GM23338 (cell line): ENCODE measurements around the gene MRTO4. TPM values are rescaled to one million over a fixed set of nuclear protein-coding genes. Genes with fewer than 3 reads are reported as not detected.

Source experiments
- ATAC-seq: fragments of 200-7000 bp; cut with Tn5 transposase; 3 replicates; pipeline ENCODE4 v1.9.1; 2020
- DNase-seq: peaks from one replicate; pipeline ENCODE4 v3.0.0-alpha.2; 2015; ENCODE audit warnings: low spot score
- H2AFZ ChIP-seq: fragments of 200-600 bp; sonication (generic); 2 replicates; pipeline ENCODE4 v1.8.0; 2016; ENCODE audit warnings: antibody characterized with exemption, mild to moderate bottlenecking, moderate library complexity
- H3F3A ChIP-seq: fragments of 200-600 bp; sonication (generic); replicated peaks from 2 replicates; pipeline ENCODE4 v1.8.0; 2017; ENCODE audit warnings: antibody characterized with exemption, mixed run types, low read depth
- H3K27ac ChIP-seq: fragments of 200-600 bp; sonication (generic); 2 replicates; pipeline ENCODE4 v1.6.1; 2016; ENCODE audit warnings: low read depth
- H3K27me3 ChIP-seq: fragments of 200-600 bp; sonication (generic); 2 replicates; pipeline ENCODE4 v1.8.0; 2016; ENCODE audit warnings: mild to moderate bottlenecking, mixed run types, moderate library complexity; ENCODE audit not compliant: insufficient read depth
- H3K36me3 ChIP-seq: fragments of 200-600 bp; sonication (generic); 2 replicates; pipeline ENCODE4 v1.8.0; 2016; ENCODE audit warnings: mild to moderate bottlenecking; ENCODE audit not compliant: insufficient read depth
- H3K4me1 ChIP-seq: fragments of 200-600 bp; sonication (generic); 2 replicates; pipeline ENCODE4 v1.8.0; 2016; ENCODE audit warnings: mild to moderate bottlenecking, moderate library complexity; ENCODE audit not compliant: insufficient read depth
- H3K4me2 ChIP-seq: fragments of 200-600 bp; sonication (generic); 2 replicates; pipeline ENCODE4 v1.7.1; 2017; ENCODE audit warnings: mixed run types
- H3K4me3 ChIP-seq: fragments of 200-600 bp; sonication (generic); 2 replicates; pipeline ENCODE4 v1.6.1; 2016; ENCODE audit warnings: mixed run types
- H3K79me2 ChIP-seq: fragments of 200-600 bp; sonication (generic); replicated peaks from 2 replicates; pipeline ENCODE4 v1.8.0; 2017; ENCODE audit warnings: mild to moderate bottlenecking; ENCODE audit not compliant: insufficient read depth
- H3K9me2 ChIP-seq: fragments of 200-600 bp; sonication (generic); 2 replicates; pipeline ENCODE4 v1.8.0; 2017; ENCODE audit not compliant: insufficient read depth
- H4K20me1 ChIP-seq: fragments of 200-600 bp; sonication (generic); replicated peaks from 2 replicates; pipeline ENCODE4 v1.8.0; 2017; ENCODE audit warnings: mild to moderate bottlenecking; ENCODE audit not compliant: insufficient read depth
- H3K27ac Mint-ChIP-seq: 2 replicates; pipeline ENCODE4 v1.8.0; 2020; ENCODE audit warnings: inconsistent platforms, mild to moderate bottlenecking, moderate library complexity, mixed read lengths
- H3K27me3 Mint-ChIP-seq: 3 replicates; pipeline ENCODE4 v1.8.0; 2022; ENCODE audit warnings: low read depth, mild to moderate bottlenecking, moderate library complexity, mixed read lengths, inconsistent platforms; ENCODE audit not compliant: insufficient read depth, poor library complexity
- H3K36me3 Mint-ChIP-seq: 3 replicates; pipeline ENCODE4 v1.8.0; 2021; ENCODE audit warnings: low read depth, mild to moderate bottlenecking, inconsistent platforms, moderate library complexity, mixed read lengths
- H3K4me1 Mint-ChIP-seq: 3 replicates; pipeline ENCODE4 v1.8.0; 2020; ENCODE audit warnings: mild to moderate bottlenecking, inconsistent platforms, mixed read lengths
- H3K4me3 Mint-ChIP-seq: 3 replicates; pipeline ENCODE4 v1.8.0; 2021; ENCODE audit warnings: moderate library complexity, mild to moderate bottlenecking, inconsistent platforms, mixed read lengths
- H3K9me3 Mint-ChIP-seq: 3 replicates; pipeline ENCODE4 v1.8.0; 2020; ENCODE audit warnings: moderate library complexity, mild to moderate bottlenecking, inconsistent platforms, mixed read lengths
- CREB1 ChIP-seq: fragments of 250-450 bp; sonication (Bioruptor Pico); IDR thresholded peaks from 2 replicates; pipeline ENCODE4 v1.5.0; 2020; ENCODE audit warnings: low read depth, mild to moderate bottlenecking, moderate library complexity
- ETS1 ChIP-seq: IDR thresholded peaks from 2 replicates; pipeline ENCODE4 v1.6.1; 2016; ENCODE audit warnings: antibody characterized with exemption
- EZH2 ChIP-seq: fragments of 200-600 bp; sonication (generic); IDR thresholded peaks from one replicate; pipeline ENCODE4 v1.8.0; 2017; ENCODE audit warnings: antibody characterized with exemption, mild to moderate bottlenecking, low read depth; ENCODE audit not compliant: unreplicated experiment
- EZH2phosphoT487 ChIP-seq: fragments of 200-600 bp; sonication (generic); IDR thresholded peaks from one replicate; pipeline ENCODE4 v1.8.1; 2018; ENCODE audit warnings: antibody characterized with exemption; ENCODE audit not compliant: unreplicated experiment
- JUNB ChIP-seq: IDR thresholded peaks from one replicate; pipeline ENCODE4 v1.6.1; 2016; ENCODE audit warnings: antibody characterized with exemption; ENCODE audit not compliant: unreplicated experiment
- NANOG ChIP-seq: IDR thresholded peaks from 2 replicates; pipeline ENCODE4 v1.6.1; 2016; ENCODE audit warnings: antibody characterized with exemption, borderline replicate concordance
- REST ChIP-seq: IDR thresholded peaks from one replicate; pipeline ENCODE4 v1.6.1; 2018; ENCODE audit warnings: antibody characterized with exemption; ENCODE audit not compliant: unreplicated experiment
- STAT1 ChIP-seq: IDR thresholded peaks from one replicate; pipeline ENCODE4 v1.6.1; 2016; ENCODE audit warnings: antibody characterized with exemption; ENCODE audit not compliant: unreplicated experiment
- ZNF114 ChIP-seq: fragments of 250-450 bp; sonication (Bioruptor Pico); IDR thresholded peaks from 2 replicates; pipeline ENCODE4 v1.5.0; 2020; ENCODE audit warnings: mild to moderate bottlenecking, moderate library complexity
- ZNF462 ChIP-seq: fragments of 250-450 bp; sonication (Bioruptor Pico); IDR thresholded peaks from 2 replicates; pipeline ENCODE4 v1.5.0; 2020; ENCODE audit warnings: mild to moderate bottlenecking, moderate library complexity
- polyA plus RNA-seq: library from polyadenylated mRNA; unstranded; fragments of >200 nt; fragmentation: Nextera tagmentation; extraction: Ambion mirVana; gene quantifications from 2 replicates; pipeline ENCODE4 v1.2.1, GENCODE V29; 2016
- total RNA-seq: library from RNA; depleted of rRNA; stranded (reverse); fragments of >200 nt; shearing (Covaris generic); gene quantifications from 2 replicates; pipeline ENCODE4 v1.2.3, GENCODE V29; 2014

Gene MRTO4
- total and polyA plus RNA-seq, 2 experiments from 2014 or later: 54.2 to 88.5 TPM

- H3K9me3 Mint-ChIP-seq: no peaks in the 10 kb centered on the region
- TF ChIP-seq STAT1 (no peak), ZNF114 (no peak), EZH2 (no peak), NANOG (no peak), ZNF462 (CRISPR knock-in tag) (no peak), JUNB (no peak), EZH2phosphoT487 (no peak), ETS1 (no peak), CREB1 (CRISPR knock-in tag) (no peak), REST (no peak)
- H3K4me3 Mint-ChIP-seq: no peak overlapping the region
- Histone ChIP-seq H4K20me1 (peaks cover 3% of the 10 kb centered on the region; the same call in 1 of the 2 replicates), H3K79me2 (no peaks in the 10 kb centered on the region; the same call in 1 of the 2 replicates), H3K9me2 (no peaks in the 10 kb centered on the region), H3K4me3 (no peak overlapping the region), H3K36me3 (no peaks in the 10 kb centered on the region), H3K4me2 (no peak overlapping the region), H2AFZ (no peak overlapping the region), H3K4me1 (0 out of 2 replicates have a peak, but pooled peaks cover 8% of the 10 kb centered on the region), H3F3A (no peaks in the 10 kb centered on the region), H3K27ac (no peak overlapping the region), H3K27me3 (peaks cover 10% of the 10 kb centered on the region)
- H3K4me1 Mint-ChIP-seq: peaks cover 13% of the 10 kb centered on the region
- DNase-seq (no peak), ATAC-seq (no peak)
- H3K36me3 Mint-ChIP-seq: peaks cover 36% of the 10 kb centered on the region
- no peak overlapping the region for H3K27ac Mint-ChIP-seq
- H3K27me3 Mint-ChIP-seq: peaks cover 6% of the 10 kb centered on the region
Observed at GRCh38 chr1:19309123-19309813, 57.7 kb downstream of the MRTO4 start.
